ENCODE measurements around the gene CCDC170.

Gene CCDC170

GRCh38 chr6:151524059-151524458 is 30.2 kb downstream of the CCDC170 start:
- H3K9ac ChIP-seq (ENCODE audit: low read length), result no peak overlapping the region
- H4K20me1 ChIP-seq (ENCODE audit: insufficient read depth, low read length), result no peaks in the 10 kb centered on the region
- no peak for TF ChIP-seq EZH2 (IDR thresholded peaks at IDR 0.05; ENCODE audit: borderline replicate concordance, low read length)
- TF ChIP-seq, protein P1, sequence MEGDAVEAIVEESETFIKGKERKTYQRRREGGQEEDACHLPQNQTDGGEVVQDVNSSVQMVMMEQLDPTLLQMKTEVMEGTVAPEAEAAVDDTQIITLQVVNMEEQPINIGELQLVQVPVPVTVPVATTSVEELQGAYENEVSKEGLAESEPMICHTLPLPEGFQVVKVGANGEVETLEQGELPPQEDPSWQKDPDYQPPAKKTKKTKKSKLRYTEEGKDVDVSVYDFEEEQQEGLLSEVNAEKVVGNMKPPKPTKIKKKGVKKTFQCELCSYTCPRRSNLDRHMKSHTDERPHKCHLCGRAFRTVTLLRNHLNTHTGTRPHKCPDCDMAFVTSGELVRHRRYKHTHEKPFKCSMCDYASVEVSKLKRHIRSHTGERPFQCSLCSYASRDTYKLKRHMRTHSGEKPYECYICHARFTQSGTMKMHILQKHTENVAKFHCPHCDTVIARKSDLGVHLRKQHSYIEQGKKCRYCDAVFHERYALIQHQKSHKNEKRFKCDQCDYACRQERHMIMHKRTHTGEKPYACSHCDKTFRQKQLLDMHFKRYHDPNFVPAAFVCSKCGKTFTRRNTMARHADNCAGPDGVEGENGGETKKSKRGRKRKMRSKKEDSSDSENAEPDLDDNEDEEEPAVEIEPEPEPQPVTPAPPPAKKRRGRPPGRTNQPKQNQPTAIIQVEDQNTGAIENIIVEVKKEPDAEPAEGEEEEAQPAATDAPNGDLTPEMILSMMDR (IDR thresholded peaks at IDR 0.05; ENCODE audit: low read length), result no peak
- H3K27ac ChIP-seq (ENCODE audit: low read depth, low read length, poor library complexity, severe bottlenecking), result no peak overlapping the region
- no peaks in the 10 kb centered on the region; the same call in 1 of the 2 replicates for H3K9me3 ChIP-seq (ENCODE audit: low read length)
- H3K4me2 ChIP-seq (ENCODE audit: low read length), result no peak overlapping the region
- no peaks in the 10 kb centered on the region for H3K9me2 ChIP-seq (ENCODE audit: low read depth, low read length)
- H3K27me3 ChIP-seq (ENCODE audit: insufficient read depth, low read length), result no peaks in the 10 kb centered on the region
- no peak overlapping the region for H3K4me3 ChIP-seq (ENCODE audit: low read depth, low read length, poor library complexity, severe bottlenecking)
- no peaks in the 10 kb centered on the region for H3K36me3 ChIP-seq (ENCODE audit: insufficient read depth, low read length)
- no peak overlapping the region for H2AFZ ChIP-seq (ENCODE audit: low read length)
- no peaks in the 10 kb centered on the region for H3K79me2 ChIP-seq (ENCODE audit: insufficient read depth, low read length)
- no peaks in the 10 kb centered on the region for H3K4me1 ChIP-seq (ENCODE audit: insufficient read depth, low read length, severe bottlenecking)
- no peaks in the 10 kb centered on the region for H3F3A ChIP-seq (ENCODE audit: insufficient read depth, low read length)

DNA sequence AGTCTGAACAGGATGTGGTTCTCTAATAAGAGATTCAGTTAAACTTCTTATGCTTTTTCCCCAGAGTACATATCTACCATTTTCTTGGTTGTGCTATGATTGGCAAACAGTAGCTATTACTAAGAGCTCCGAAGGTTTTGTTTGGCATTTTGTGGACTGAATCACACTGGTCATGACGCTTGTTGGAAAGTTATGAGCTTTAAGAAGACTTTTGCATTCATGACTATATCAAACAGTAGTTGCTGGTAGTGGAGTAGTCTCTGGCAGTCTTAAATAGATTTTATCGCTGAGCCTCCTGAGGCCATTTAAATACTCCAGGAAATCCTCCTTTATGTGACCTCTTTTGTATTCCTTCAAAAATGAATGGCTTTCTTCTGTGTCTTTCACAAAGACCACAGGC is 40.8 kb downstream of the CCDC170 start:
- no peaks in the 10 kb centered on the region for H4K20me1 ChIP-seq (ENCODE audit: insufficient read depth, low read length)
- H3K4me2 ChIP-seq (ENCODE audit: low read length), result no peak overlapping the region
- no peak overlapping the region for H3K27ac ChIP-seq (ENCODE audit: low read depth, low read length, poor library complexity, severe bottlenecking)
- H3K9me2 ChIP-seq (ENCODE audit: low read depth, low read length), result no peaks in the 10 kb centered on the region
- no peak for TF ChIP-seq EZH2 (IDR thresholded peaks at IDR 0.05; ENCODE audit: borderline replicate concordance, low read length)
- TF ChIP-seq, protein P1 (IDR thresholded peaks at IDR 0.05; ENCODE audit: low read length), result no peak
- H3K79me2 ChIP-seq (ENCODE audit: insufficient read depth, low read length), result no peaks in the 10 kb centered on the region
- H3K4me1 ChIP-seq (ENCODE audit: insufficient read depth, low read length, severe bottlenecking), result no peaks in the 10 kb centered on the region
- H3F3A ChIP-seq (ENCODE audit: insufficient read depth, low read length), result no peaks in the 10 kb centered on the region
- H3K9ac ChIP-seq (ENCODE audit: low read length), result no peak overlapping the region
- no peaks in the 10 kb centered on the region for H3K27me3 ChIP-seq (ENCODE audit: insufficient read depth, low read length)
- peaks cover 4% of the 10 kb centered on the region; the same call in 1 of the 2 replicates for H3K9me3 ChIP-seq (ENCODE audit: low read length)
- no peak overlapping the region for H3K4me3 ChIP-seq (ENCODE audit: low read depth, low read length, poor library complexity, severe bottlenecking)
- no peaks in the 10 kb centered on the region for H3K36me3 ChIP-seq (ENCODE audit: insufficient read depth, low read length)
- no peak overlapping the region for H2AFZ ChIP-seq (ENCODE audit: low read length)

GRCh38 chr6:151535476-151536187 is 41.8 kb downstream of the CCDC170 start:
- Histone ChIP-seq H3K4me3 (ENCODE audit: low read depth, low read length, poor library complexity, severe bottlenecking) (no peak overlapping the region), H3K27ac (ENCODE audit: low read depth, low read length, poor library complexity, severe bottlenecking) (no peak overlapping the region), H3K36me3 (ENCODE audit: insufficient read depth, low read length) (no peaks in the 10 kb centered on the region), H4K20me1 (ENCODE audit: insufficient read depth, low read length) (no peaks in the 10 kb centered on the region), H3K4me1 (ENCODE audit: insufficient read depth, low read length, severe bottlenecking) (no peaks in the 10 kb centered on the region), H2AFZ (ENCODE audit: low read length) (no peak overlapping the region), H3K27me3 (ENCODE audit: insufficient read depth, low read length) (no peaks in the 10 kb centered on the region), H3K9me2 (ENCODE audit: low read depth, low read length) (no peaks in the 10 kb centered on the region), H3K9me3 (ENCODE audit: low read length) (peaks cover 7% of the 10 kb centered on the region; the same call in 1 of the 2 replicates), H3K4me2 (ENCODE audit: low read length) (no peak overlapping the region), H3K79me2 (ENCODE audit: insufficient read depth, low read length) (no peaks in the 10 kb centered on the region), H3F3A (ENCODE audit: insufficient read depth, low read length) (no peaks in the 10 kb centered on the region), H3K9ac (ENCODE audit: low read length) (no peak overlapping the region)
- no peak for TF ChIP-seq EZH2 (IDR thresholded peaks at IDR 0.05; ENCODE audit: borderline replicate concordance, low read length)
- TF ChIP-seq, protein P1 (IDR thresholded peaks at IDR 0.05; ENCODE audit: low read length), result no peak
